WTC11 (cell line): ENCODE results near the gene JAZF1. TPM values are rescaled to one million over a fixed set of nuclear protein-coding genes. Genes with fewer than 3 reads are reported as not detected.

Experiments used
- ATAC-seq: fragments of 200-7000 bp; cut with Tn5 transposase; 2 replicates; pipeline ENCODE4 v1.10.0; 2021; ENCODE audit warnings: mild to moderate bottlenecking, moderate library complexity
- CTCF ChIA-PET: fragments of 300-600 bp; sonication (Branson Sonifier 250); formaldehyde crosslinking; loops from one replicate; lab custom pipeline; 2021; ENCODE audit warnings: antibody characterized with exemption; lab: Charles Lee
- POLR2A ChIA-PET: fragments of 350-600 bp; sonication (Branson Sonifier 250); formaldehyde crosslinking; loops from one replicate; lab custom pipeline; 2021; ENCODE audit warnings: antibody characterized with exemption; lab: Charles Lee
- DNase-seq: peaks from one replicate; pipeline ENCODE4 v3.0.0; 2021; ENCODE audit warnings: low spot score
- H3K27ac Mint-ChIP-seq: 2 replicates; pipeline ENCODE4 v1.8.0; 2021; ENCODE audit warnings: mixed read lengths
- H3K27me3 Mint-ChIP-seq: 2 replicates; pipeline ENCODE4 v1.8.0; 2021; ENCODE audit warnings: low read depth, mild to moderate bottlenecking, moderate library complexity, mixed read lengths
- H3K36me3 Mint-ChIP-seq: 2 replicates; pipeline ENCODE4 v1.8.0; 2021; ENCODE audit warnings: mixed read lengths
- H3K4me1 Mint-ChIP-seq: 2 replicates; pipeline ENCODE4 v1.8.0; 2022; ENCODE audit warnings: mixed read lengths
- H3K4me3 Mint-ChIP-seq: 2 replicates; pipeline ENCODE4 v1.8.0; 2021; ENCODE audit warnings: mild to moderate bottlenecking, moderate library complexity, mixed read lengths
- H3K9me3 Mint-ChIP-seq: 2 replicates; pipeline ENCODE4 v1.8.0; 2021; ENCODE audit warnings: mixed read lengths
- CREB1 ChIP-seq: sonication (generic); formaldehyde crosslinking; IDR thresholded peaks from 2 replicates; pipeline ENCODE4 v1.8.0; 2023; ENCODE audit warnings: mild to moderate bottlenecking, missing genetic modification reagents
- CREM ChIP-seq: sonication (generic); formaldehyde crosslinking; IDR thresholded peaks from 2 replicates; pipeline ENCODE4 v1.8.1; 2022; ENCODE audit warnings: mild to moderate bottlenecking, missing genetic modification reagents, moderate library complexity
- EMX1 ChIP-seq: fragments of 250-450 bp; sonication (Bioruptor Pico); IDR thresholded peaks from 2 replicates; pipeline ENCODE4 v1.8.0; 2021; ENCODE audit warnings: mild to moderate bottlenecking
- FOXJ3 ChIP-seq: sonication (generic); formaldehyde crosslinking; IDR thresholded peaks from 2 replicates; pipeline ENCODE4 v1.9.0; 2021; ENCODE audit warnings: missing genetic modification reagents, mild to moderate bottlenecking, borderline replicate concordance
- FOXP1 ChIP-seq: sonication (generic); formaldehyde crosslinking; IDR thresholded peaks from 2 replicates; pipeline ENCODE4 v1.8.0; 2022; ENCODE audit warnings: missing genetic modification reagents, mild to moderate bottlenecking, moderate library complexity, borderline replicate concordance
- GRHL2 ChIP-seq: fragments of 250-450 bp; sonication (Bioruptor Pico); IDR thresholded peaks from 2 replicates; pipeline ENCODE4 v1.8.0; 2022; ENCODE audit warnings: mild to moderate bottlenecking, moderate library complexity; ENCODE audit not compliant: insufficient replicate concordance, severe bottlenecking
- GTF2I ChIP-seq: fragments of 250-450 bp; sonication (Bioruptor Pico); conservative IDR thresholded peaks from 2 replicates; pipeline ENCODE4 v1.4.0; 2021; ENCODE audit warnings: mild to moderate bottlenecking
- IRF2 ChIP-seq: sonication (generic); formaldehyde crosslinking; IDR thresholded peaks from 2 replicates; pipeline ENCODE4 v1.8.0; 2022; ENCODE audit warnings: low read depth, missing genetic modification reagents, borderline replicate concordance
- KAT7 ChIP-seq: sonication (generic); formaldehyde crosslinking; IDR thresholded peaks from 2 replicates; pipeline ENCODE4 v1.8.1; 2023; ENCODE audit warnings: missing genetic modification reagents, mild to moderate bottlenecking, borderline replicate concordance
- NR3C1 ChIP-seq: sonication (generic); formaldehyde crosslinking; conservative IDR thresholded peaks from 2 replicates; pipeline ENCODE4 v1.8.1; 2023; ENCODE audit warnings: low read depth, mild to moderate bottlenecking, missing genetic modification reagents
- OVOL2 ChIP-seq: fragments of 250-450 bp; sonication (Bioruptor Pico); IDR thresholded peaks from 2 replicates; pipeline ENCODE4 v1.9.0; 2021; ENCODE audit warnings: mild to moderate bottlenecking, borderline replicate concordance
- PREB ChIP-seq: sonication (generic); formaldehyde crosslinking; IDR thresholded peaks from 2 replicates; pipeline ENCODE4 v1.8.1; 2022; ENCODE audit warnings: mild to moderate bottlenecking, missing genetic modification reagents, moderate library complexity, borderline replicate concordance
- PRRX2 ChIP-seq: fragments of 250-450 bp; sonication (Bioruptor Pico); IDR thresholded peaks from 2 replicates; pipeline ENCODE4 v1.8.0; 2021; ENCODE audit warnings: mild to moderate bottlenecking
- RORB ChIP-seq: fragments of 250-450 bp; sonication (Bioruptor Pico); IDR thresholded peaks from 2 replicates; pipeline ENCODE4 v1.9.0; 2021; ENCODE audit warnings: mild to moderate bottlenecking
- SMAD3 ChIP-seq: sonication (generic); formaldehyde crosslinking; IDR thresholded peaks from 2 replicates; pipeline ENCODE4 v1.8.0; 2022; ENCODE audit warnings: missing genetic modification reagents, mild to moderate bottlenecking, borderline replicate concordance
- SOX15 ChIP-seq: fragments of 250-450 bp; sonication (Bioruptor Pico); IDR thresholded peaks from 2 replicates; pipeline ENCODE4 v1.9.0; 2021; ENCODE audit warnings: mild to moderate bottlenecking
- USF2 ChIP-seq: sonication (generic); formaldehyde crosslinking; IDR thresholded peaks from 2 replicates; pipeline ENCODE4 v1.8.1; 2023; ENCODE audit warnings: mild to moderate bottlenecking, missing genetic modification reagents, moderate library complexity
- ZNF263 ChIP-seq: sonication (generic); formaldehyde crosslinking; IDR thresholded peaks from 2 replicates; pipeline ENCODE4 v1.8.1; 2022; ENCODE audit warnings: low read depth, mild to moderate bottlenecking, moderate library complexity, missing genetic modification reagents
- ZNF423 ChIP-seq: fragments of 250-450 bp; sonication (Bioruptor Pico); IDR thresholded peaks from 2 replicates; pipeline ENCODE4 v2.1.2; 2022; ENCODE audit warnings: mild to moderate bottlenecking, moderate library complexity
- total RNA-seq: library from RNA; stranded (reverse); gene quantifications from 3 replicates; pipeline ENCODE4 v1.2.3, GENCODE V29; 2021
- TF ChIP-seq, protein P1 (sequence below): sonication (generic); formaldehyde crosslinking; IDR thresholded peaks from 2 replicates; pipeline ENCODE4 v1.8.0; 2022; ENCODE audit warnings: mild to moderate bottlenecking, missing genetic modification reagents
- TF ChIP-seq, protein P2 (sequence below): fragments of 250-450 bp; sonication (Bioruptor Pico); IDR thresholded peaks from 2 replicates; pipeline ENCODE4 v1.9.0; 2021; ENCODE audit warnings: moderate library complexity, mild to moderate bottlenecking, inconsistent platforms, borderline replicate concordance
- TF ChIP-seq, protein P3 (sequence below): fragments of 250-450 bp; sonication (Bioruptor Pico); IDR thresholded peaks from 2 replicates; pipeline ENCODE4 v1.9.0; 2021; ENCODE audit warnings: mild to moderate bottlenecking
- TF ChIP-seq, protein P4 (sequence below): sonication (generic); formaldehyde crosslinking; IDR thresholded peaks from 2 replicates; pipeline ENCODE4 v1.8.0; 2022; ENCODE audit warnings: mild to moderate bottlenecking, missing genetic modification reagents

Gene JAZF1
- total RNA-seq, 1 experiment from 2014 or later: 19.0 TPM

DNA sequence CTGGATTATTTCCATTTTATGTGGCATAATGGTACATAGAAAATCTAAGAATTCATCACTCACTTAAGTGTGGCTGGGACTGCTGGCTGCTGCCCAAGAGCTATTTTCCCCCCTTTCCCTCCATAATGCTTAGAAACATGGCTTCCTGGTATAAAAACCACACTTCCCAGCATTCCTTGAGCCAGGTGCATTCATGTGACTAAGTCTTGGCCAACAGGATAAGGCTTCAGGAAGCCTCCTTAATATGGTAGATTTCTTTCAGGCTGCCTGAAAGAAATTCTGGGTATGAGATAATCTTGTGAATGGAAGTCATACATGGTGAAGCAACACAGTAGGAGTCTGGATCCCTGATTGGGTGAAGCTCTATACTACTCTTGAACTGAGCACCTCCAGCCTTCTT lies 178.0 kb downstream of the JAZF1 start:
- H3K27ac Mint-ChIP-seq: no peak overlapping the region
- POLR2A ChIA-PET: no interaction called here
- peaks cover 3% of the 10 kb centered on the region for H3K4me1 Mint-ChIP-seq
- no peaks in the 10 kb centered on the region for H3K27me3 Mint-ChIP-seq
- no peak for DNase-seq
- ATAC-seq: peak; percentile 84
- H3K9me3 Mint-ChIP-seq: no peaks in the 10 kb centered on the region
- peak; percentile 88 for TF ChIP-seq USF2 (CRISPR knock-in tag)
- no peak for TF ChIP-seq ZNF423 (CRISPR knock-in tag)
- TF ChIP-seq GTF2I (CRISPR knock-in tag): no peak
- TF ChIP-seq, protein P1, sequence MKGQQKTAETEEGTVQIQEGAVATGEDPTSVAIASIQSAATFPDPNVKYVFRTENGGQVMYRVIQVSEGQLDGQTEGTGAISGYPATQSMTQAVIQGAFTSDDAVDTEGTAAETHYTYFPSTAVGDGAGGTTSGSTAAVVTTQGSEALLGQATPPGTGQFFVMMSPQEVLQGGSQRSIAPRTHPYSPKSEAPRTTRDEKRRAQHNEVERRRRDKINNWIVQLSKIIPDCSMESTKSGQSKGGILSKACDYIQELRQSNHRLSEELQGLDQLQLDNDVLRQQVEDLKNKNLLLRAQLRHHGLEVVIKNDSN (CRISPR knock-in tag): peak; percentile 85
- 0 out of 2 replicates have a peak, but pooled peaks cover 2% of the 10 kb centered on the region for H3K36me3 Mint-ChIP-seq
- H3K4me3 Mint-ChIP-seq: no peak overlapping the region
- CTCF ChIA-PET: interaction anchor here (0.9 kb wide), 1 partner anchor 59 kb away, joined by 3 read pairs; no protein-coding TSS in a partner anchor

- TF ChIP-seq, protein P2, sequence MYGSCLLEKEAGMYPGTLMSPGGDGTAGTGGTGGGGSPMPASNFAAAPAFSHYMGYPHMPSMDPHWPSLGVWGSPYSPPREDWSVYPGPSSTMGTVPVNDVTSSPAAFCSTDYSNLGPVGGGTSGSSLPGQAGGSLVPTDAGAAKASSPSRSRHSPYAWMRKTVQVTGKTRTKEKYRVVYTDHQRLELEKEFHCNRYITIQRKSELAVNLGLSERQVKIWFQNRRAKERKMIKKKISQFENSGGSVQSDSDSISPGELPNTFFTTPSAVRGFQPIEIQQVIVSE (CRISPR knock-in tag): no peak
- no peak for TF ChIP-seq SMAD3
- no peak for TF ChIP-seq EMX1 (CRISPR knock-in tag)
- no peak for TF ChIP-seq RORB (CRISPR knock-in tag)
- no peak for TF ChIP-seq ZNF263 (CRISPR knock-in tag)
- TF ChIP-seq PRRX2 (CRISPR knock-in tag): no peak
- TF ChIP-seq FOXJ3 (CRISPR knock-in tag): no peak
- no peak for TF ChIP-seq IRF2 (CRISPR knock-in tag)
- TF ChIP-seq CREB1 (CRISPR knock-in tag): no peak
- TF ChIP-seq CREM: no peak
- TF ChIP-seq KAT7 (CRISPR knock-in tag): no peak
- TF ChIP-seq, protein P3, sequence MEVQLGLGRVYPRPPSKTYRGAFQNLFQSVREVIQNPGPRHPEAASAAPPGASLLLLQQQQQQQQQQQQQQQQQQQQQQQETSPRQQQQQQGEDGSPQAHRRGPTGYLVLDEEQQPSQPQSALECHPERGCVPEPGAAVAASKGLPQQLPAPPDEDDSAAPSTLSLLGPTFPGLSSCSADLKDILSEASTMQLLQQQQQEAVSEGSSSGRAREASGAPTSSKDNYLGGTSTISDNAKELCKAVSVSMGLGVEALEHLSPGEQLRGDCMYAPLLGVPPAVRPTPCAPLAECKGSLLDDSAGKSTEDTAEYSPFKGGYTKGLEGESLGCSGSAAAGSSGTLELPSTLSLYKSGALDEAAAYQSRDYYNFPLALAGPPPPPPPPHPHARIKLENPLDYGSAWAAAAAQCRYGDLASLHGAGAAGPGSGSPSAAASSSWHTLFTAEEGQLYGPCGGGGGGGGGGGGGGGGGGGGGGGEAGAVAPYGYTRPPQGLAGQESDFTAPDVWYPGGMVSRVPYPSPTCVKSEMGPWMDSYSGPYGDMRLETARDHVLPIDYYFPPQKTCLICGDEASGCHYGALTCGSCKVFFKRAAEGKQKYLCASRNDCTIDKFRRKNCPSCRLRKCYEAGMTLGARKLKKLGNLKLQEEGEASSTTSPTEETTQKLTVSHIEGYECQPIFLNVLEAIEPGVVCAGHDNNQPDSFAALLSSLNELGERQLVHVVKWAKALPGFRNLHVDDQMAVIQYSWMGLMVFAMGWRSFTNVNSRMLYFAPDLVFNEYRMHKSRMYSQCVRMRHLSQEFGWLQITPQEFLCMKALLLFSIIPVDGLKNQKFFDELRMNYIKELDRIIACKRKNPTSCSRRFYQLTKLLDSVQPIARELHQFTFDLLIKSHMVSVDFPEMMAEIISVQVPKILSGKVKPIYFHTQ (CRISPR knock-in tag): no peak
- no peak for TF ChIP-seq FOXP1
- no peak for TF ChIP-seq OVOL2 (CRISPR knock-in tag)
- no peak for TF ChIP-seq PREB (CRISPR knock-in tag)
- TF ChIP-seq NR3C1 (CRISPR knock-in tag): no peak
- TF ChIP-seq, protein P4, sequence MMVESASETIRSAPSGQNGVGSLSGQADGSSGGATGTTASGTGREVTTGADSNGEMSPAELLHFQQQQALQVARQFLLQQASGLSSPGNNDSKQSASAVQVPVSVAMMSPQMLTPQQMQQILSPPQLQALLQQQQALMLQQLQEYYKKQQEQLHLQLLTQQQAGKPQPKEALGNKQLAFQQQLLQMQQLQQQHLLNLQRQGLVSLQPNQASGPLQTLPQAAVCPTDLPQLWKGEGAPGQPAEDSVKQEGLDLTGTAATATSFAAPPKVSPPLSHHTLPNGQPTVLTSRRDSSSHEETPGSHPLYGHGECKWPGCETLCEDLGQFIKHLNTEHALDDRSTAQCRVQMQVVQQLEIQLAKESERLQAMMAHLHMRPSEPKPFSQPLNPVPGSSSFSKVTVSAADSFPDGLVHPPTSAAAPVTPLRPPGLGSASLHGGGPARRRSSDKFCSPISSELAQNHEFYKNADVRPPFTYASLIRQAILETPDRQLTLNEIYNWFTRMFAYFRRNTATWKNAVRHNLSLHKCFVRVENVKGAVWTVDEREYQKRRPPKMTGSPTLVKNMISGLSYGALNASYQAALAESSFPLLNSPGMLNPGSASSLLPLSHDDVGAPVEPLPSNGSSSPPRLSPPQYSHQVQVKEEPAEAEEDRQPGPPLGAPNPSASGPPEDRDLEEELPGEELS (CRISPR knock-in tag): no peak
- TF ChIP-seq GRHL2 (CRISPR knock-in tag): no peak
- no peak for TF ChIP-seq SOX15 (CRISPR knock-in tag)
- ATAC-seq (no peak), DNase-seq (no peak)
- H3K36me3 Mint-ChIP-seq: 0 out of 2 replicates have a peak, but pooled peaks cover 2% of the 10 kb centered on the region
- no peaks in the 10 kb centered on the region for H3K9me3 Mint-ChIP-seq
- CTCF ChIA-PET: no interaction called here
- no peaks in the 10 kb centered on the region for H3K27me3 Mint-ChIP-seq
- H3K4me1 Mint-ChIP-seq: peaks cover 3% of the 10 kb centered on the region
- H3K27ac Mint-ChIP-seq: no peak overlapping the region
- POLR2A ChIA-PET: no interaction called here
- H3K4me3 Mint-ChIP-seq: no peak overlapping the region
Measured at GRCh38 chr7:28001896-28002295, 178.7 kb downstream of the JAZF1 start.
